ENCODE results near the gene TMPRSS6. TPM values are rescaled to one million over a fixed set of nuclear protein-coding genes. Genes with fewer than 3 reads are reported as not detected.

The TMPRSS6 gene
- polyA plus RNA-seq, 3 donors, result not detected

DNA sequence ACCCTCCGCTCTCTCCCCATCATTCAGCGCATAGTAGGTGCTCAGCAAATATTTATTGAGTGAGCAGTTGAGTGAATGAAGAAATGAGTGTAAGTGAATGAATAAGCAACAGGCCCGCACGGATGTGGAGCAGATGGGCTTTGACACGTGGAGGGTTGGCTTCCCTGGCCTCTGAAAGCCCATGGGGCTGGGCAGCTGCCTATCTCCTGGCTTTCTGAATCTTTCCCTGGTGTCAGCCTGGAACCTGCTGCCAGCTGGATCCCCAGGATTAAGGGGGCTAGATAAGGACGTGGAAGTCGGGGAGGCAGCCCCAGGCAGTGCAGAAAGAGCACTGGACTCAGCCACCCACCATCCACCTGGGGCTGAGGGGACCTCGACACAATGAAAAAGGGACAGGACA, 27.6 kb upstream of the TMPRSS6 start:
- TF ChIP-seq CTCF (IDR thresholded peaks at IDR 0.05), result no peak
- Histone ChIP-seq H3K4me2 (replicated peaks; ENCODE audit: extremely low read depth, low read length, poor library complexity, severe bottlenecking) (no peak overlapping the region), H3K79me2 (ENCODE audit: insufficient read depth, low read length) (no peaks in the 10 kb centered on the region), H3K4me3 (replicated peaks in 1 of 3; ENCODE audit: low read depth in 2 of 3, low read length in 3 of 3) (no peak overlapping the region), H3K27ac (ENCODE audit: low read depth in 1 of 2, low read length in 2 of 2) (no peak overlapping the region), H3K36me3 (replicated peaks in 1 of 2; ENCODE audit: control insufficient read depth in 1 of 2, insufficient read depth in 2 of 2, low read length in 2 of 2) (no peaks in the 10 kb centered on the region), H3K9me3 (replicated peaks in 1 of 2; ENCODE audit: control insufficient read depth in 1 of 2, insufficient read depth in 1 of 2, low read length in 2 of 2) (no peaks in the 10 kb centered on the region), H3K9ac (ENCODE audit: insufficient read depth, low read length, poor library complexity, severe bottlenecking) (no peak overlapping the region), H3K27me3 (ENCODE audit: control insufficient read depth in 2 of 2, insufficient read depth in 2 of 2, low read length in 2 of 2) (no peaks in the 10 kb centered on the region), H4K20me1 (ENCODE audit: insufficient read depth, low read length) (no peaks in the 10 kb centered on the region), H3K4me1 (ENCODE audit: control insufficient read depth in 1 of 2, insufficient read depth in 2 of 2, low read length in 2 of 2) (no peaks in the 10 kb centered on the region), H2AFZ (ENCODE audit: insufficient read depth, low read depth, low read length, poor library complexity, severe bottlenecking) (no peak overlapping the region)
- intact Hi-C loops (cut with micrococcal nuclease), result no loop called here
- Mint-ChIP-seq H3K4me1 (no peaks in the 10 kb centered on the region), H3K4me3 (peak overlapping the region in 1 of 2 donors; percentile 1), H3K27me3 (ENCODE audit: low read depth in 3 of 3) (peaks cover 1 to 8% (median 2%) of the 10 kb centered on the region in 3 donors), H3K36me3 (no peaks in the 10 kb centered on the region), H3K9me3 (peaks cover 0 to 1% (median 0%) of the 10 kb centered on the region in 7 donors), H3K27ac (no peak overlapping the region)
- WGBS (ENCODE audit: insufficient coverage), result 89% methylated on average over 4 of the region's 8 CpGs
- DNase-seq, result no peak

GRCh38 chr22:37135023-37135422, 25.5 kb upstream of the TMPRSS6 start:
- H3K27ac Mint-ChIP-seq, result no peak overlapping the region
- Histone ChIP-seq H3K36me3 (replicated peaks in 1 of 2; ENCODE audit: control insufficient read depth in 1 of 2, insufficient read depth in 2 of 2, low read length in 2 of 2) (no peaks in the 10 kb centered on the region), H3K4me3 (replicated peaks in 1 of 3; ENCODE audit: low read depth in 2 of 3, low read length in 3 of 3) (no peak overlapping the region), H3K27ac (ENCODE audit: low read depth in 1 of 2, low read length in 2 of 2) (no peak overlapping the region), H3K79me2 (ENCODE audit: insufficient read depth, low read length) (no peaks in the 10 kb centered on the region), H3K9me3 (replicated peaks in 1 of 2; ENCODE audit: control insufficient read depth in 1 of 2, insufficient read depth in 1 of 2, low read length in 2 of 2) (no peaks in the 10 kb centered on the region), H3K4me1 (ENCODE audit: control insufficient read depth in 1 of 2, insufficient read depth in 2 of 2, low read length in 2 of 2) (no peaks in the 10 kb centered on the region), H3K4me2 (replicated peaks; ENCODE audit: extremely low read depth, low read length, poor library complexity, severe bottlenecking) (no peak overlapping the region), H2AFZ (ENCODE audit: insufficient read depth, low read depth, low read length, poor library complexity, severe bottlenecking) (no peak overlapping the region), H3K9ac (ENCODE audit: insufficient read depth, low read length, poor library complexity, severe bottlenecking) (no peak overlapping the region), H4K20me1 (ENCODE audit: insufficient read depth, low read length) (no peaks in the 10 kb centered on the region), H3K27me3 (ENCODE audit: control insufficient read depth in 2 of 2, insufficient read depth in 2 of 2, low read length in 2 of 2) (no peaks in the 10 kb centered on the region)
- peaks cover 0 to 1% (median 0%) of the 10 kb centered on the region in 7 donors for H3K9me3 Mint-ChIP-seq
- H3K4me3 Mint-ChIP-seq, result no peak overlapping the region
- no peaks in the 10 kb centered on the region for H3K36me3 Mint-ChIP-seq
- no peak for TF ChIP-seq CTCF (IDR thresholded peaks at IDR 0.05)
- H3K27me3 Mint-ChIP-seq (ENCODE audit: low read depth in 3 of 3), result peaks cover 1 to 8% (median 3%) of the 10 kb centered on the region in 3 donors
- intact Hi-C loops (cut with micrococcal nuclease), result no loop called here
- WGBS (ENCODE audit: insufficient coverage), result 91% methylated on average over 11 of the region's 12 CpGs
- H3K4me1 Mint-ChIP-seq, result no peaks in the 10 kb centered on the region
- DNase-seq, result no peak

Data from CD14-positive monocyte (primary cell).